GM21515 (cell line): Measurements from ENCODE around the gene CDX1.
A peak's percentile ranks its signal among the peaks of the same experiment; 100 is the strongest.

Experiments used
- ATAC-seq: cut with Tn5 transposase; IDR thresholded peaks from one replicate; pipeline ENCODE4 v1.9.1; 2021; ENCODE audit not compliant: unreplicated experiment

Gene CDX1

DNA sequence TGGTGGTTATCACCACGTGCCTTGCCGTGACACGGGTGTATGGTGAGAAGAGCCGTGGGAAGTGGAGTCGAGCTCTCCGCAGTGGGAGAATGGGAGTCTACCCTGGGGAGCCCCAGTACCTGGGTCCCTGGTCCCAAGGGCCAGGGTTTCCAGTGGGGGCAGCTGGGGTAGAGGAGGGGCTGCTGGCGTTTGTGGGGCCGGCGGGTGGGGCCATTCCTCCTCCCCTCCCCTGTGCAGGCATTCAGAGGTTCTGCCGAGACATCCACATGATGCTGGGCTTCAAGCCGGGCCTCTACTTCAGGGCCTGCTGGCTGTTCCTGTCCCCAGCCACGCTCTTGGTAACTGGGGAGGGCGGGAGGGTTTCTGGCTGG is 38.0 kb downstream of the CDX1 start:
- ATAC-seq = no peak

DNA sequence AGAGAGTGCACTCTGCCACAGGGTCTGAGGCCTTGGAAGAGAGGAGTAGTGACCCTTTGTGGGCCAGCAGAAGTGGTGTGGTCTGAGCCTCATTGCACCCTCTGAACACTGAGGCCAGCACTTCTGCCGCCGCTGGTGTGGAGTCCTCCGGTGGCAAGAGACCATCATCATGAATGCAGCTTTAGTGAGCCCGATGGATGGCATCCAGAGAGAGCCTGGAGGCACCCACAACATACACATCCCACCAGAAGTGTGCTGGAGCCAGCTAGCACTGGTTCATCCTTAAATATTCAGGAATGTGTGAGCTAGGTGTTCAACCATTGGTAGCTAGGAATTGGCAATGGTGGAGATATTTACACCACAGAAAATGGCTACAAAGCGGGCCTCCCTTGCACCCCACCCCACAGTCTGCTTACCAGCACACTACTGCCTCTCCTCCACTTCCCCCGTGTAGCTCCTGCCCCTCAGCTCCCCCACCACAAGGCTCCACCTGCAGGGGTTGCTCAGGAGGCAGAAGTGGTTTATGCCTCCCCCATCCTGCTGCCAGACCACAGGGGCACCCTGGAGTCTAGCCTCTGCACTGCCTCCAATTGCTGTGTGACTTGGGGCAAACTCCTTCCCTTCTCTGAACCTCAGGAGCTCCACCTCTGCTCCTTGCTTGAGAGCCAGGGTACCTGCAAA is 39.7 kb downstream of the CDX1 start:
- no peak for ATAC-seq

DNA sequence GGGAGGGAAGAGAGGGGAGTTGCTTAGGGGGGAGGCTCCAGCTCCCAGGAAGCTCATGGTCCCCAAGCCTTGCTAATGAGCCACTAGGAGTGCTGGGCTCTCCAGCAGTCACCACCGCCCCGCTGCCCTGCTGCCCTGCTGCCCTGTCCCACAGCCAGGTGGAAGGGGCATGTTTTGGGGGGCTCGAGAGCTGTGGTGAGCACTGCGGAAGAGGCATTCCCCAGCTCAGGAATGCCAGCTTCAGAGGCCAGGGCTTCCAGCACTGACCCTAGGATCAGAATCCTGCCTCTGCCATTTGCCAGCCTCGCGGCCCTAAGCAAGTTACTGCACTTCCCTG is 40.2 kb downstream of the CDX1 start:
- no peak for ATAC-seq

DNA sequence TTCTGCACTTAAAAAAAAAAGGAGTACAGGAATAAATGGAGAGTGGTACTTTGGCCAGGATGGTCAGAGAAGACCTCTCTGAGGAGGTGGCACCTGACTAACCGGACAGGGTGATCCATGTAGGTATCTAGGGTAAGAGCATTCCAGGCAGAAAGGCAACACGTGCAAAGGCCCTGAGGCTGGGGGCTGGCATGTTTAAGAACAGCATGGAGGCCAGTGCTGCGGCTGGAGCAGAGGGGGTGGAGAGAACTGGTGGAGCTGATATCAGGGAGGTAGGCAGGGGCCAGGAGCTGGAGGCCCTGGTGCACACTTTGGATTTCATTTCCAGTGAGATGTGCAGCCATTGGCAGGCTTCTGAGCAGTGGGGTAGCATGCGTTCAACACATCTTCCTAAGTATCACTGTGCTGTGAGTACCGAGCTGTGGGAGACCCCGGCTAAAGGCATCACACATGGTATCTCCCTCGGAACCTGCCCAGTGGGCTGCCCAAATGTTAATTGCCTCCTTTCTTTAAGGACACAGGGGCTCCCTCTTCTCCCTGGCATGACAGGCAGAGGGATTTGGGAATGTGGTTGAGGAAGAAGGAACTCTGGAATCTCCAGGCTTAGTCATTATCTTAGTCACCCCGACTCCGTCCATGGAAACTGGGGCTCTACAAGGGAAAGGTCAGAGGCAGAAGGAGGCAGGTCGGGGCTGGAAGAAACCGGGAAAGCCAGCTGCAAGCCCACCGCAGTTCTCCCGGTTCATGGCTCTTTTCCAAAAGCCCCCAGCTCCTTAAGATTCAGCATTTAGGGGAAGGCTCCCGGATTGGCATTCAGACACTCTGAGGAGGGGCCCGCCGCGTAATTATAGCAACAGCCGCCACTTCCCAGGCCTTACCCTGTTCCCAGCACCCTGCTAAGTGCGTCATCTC is 41.9 kb downstream of the CDX1 start:
- no peak for ATAC-seq

DNA sequence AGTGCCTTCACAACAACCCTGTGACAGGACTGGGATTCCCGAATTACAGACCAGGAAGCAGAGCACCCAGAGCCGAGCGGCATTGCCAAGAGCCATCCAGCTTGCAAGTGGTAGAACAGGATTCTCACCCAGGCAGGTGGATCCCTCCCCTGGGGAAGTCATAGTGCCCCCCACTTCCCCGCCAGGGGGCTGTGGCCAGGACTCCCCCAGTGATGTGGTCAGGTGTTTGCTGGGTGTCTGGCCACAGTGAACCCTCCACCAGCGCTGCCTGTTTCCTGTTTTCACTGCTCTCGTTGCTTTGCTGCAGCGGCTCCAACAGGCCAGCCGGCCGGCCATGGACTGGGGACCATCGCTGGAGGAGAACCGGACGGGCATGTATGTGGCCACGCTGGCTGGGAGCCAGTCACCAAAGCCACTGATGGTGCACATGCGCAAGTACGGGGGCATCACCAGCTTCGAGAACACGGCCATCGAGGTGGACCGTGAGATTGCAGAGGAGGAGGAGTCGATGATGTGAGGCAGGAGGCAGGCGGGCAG is 42.6 kb downstream of the CDX1 start:
- no peak for ATAC-seq

DNA sequence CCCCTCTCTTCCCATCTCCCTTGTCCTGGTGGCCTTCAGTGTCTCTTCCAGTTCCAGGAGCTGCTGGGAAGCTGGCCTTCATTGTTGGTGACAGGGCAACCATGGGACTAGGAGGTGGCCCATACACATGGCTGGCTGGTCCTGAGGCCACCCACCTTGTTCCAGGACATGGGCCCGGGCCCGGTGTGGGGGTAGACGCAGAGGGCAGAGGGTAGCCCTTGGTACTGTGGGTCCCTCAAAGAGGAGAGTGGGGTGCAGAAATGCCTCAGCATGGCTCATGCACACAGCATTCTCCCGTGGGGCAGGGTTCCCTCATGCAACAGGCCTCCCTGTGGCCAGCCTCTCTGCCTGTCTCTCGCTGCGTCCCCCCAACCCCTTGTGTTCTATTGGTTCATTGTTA is 44.1 kb downstream of the CDX1 start:
- ATAC-seq = no peak

DNA sequence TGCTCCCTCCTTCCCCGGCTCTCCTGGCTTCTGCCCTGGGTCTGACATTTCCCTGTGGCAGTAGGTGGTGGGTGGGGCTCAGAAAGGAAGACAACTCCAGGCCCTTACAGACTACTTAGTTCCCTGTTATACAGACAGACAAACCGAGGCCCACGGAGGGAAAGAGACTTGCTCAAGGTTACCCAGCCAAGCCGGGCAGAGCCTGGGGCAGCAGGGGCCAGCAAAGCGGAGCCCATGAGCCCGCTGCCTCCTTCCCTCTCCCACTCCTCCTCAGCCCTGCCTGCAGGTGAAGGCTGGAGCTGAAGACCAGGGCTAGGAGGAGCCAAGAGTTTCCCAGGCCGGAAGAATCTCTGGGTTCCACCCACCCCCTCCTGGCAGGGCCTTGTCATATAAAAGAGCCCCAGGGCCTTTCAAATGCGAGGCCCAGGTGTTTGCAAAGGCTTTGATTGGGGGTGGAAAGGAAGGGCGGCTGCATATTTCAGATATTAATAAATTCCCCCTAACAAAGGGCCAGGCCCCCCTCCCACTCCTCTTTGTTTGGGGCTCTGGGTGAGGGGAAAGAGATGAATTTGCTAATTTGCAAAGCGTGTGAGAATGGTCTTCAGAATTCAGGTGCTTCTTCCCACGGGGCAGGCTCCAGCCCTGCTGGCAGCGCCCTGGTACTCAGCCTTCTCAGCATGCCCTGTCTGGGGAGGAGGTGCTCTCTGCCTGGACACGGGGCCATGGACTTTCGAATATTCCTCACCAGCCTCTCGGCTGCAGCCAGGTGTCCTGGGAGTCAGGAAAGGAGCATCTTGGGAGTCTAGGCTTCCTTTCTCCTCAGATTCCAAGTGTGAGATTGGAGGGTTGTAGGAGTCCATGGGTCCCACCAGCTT is 44.8 kb downstream of the CDX1 start:
- ATAC-seq = no peak

DNA sequence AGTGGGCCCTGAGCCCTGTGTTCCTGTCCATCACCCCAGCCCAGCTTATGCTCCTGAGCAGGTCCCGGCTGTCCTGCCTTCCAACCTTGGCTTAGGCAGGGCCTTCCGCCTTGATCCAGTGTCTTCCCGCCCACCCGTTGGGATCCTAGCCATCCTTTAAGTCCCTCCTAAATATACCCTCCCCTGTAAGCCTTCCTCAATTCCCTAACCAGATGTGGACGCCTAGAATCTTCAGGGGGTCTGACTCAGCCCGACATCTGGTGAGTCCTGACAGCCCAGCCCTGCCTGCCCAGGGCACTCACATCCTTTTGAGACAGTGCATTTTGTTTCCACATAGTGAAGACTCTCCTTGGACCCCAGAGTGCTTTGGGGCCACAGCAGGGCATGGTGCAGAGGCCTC is 47.0 kb downstream of the CDX1 start:
- ATAC-seq = no peak

DNA sequence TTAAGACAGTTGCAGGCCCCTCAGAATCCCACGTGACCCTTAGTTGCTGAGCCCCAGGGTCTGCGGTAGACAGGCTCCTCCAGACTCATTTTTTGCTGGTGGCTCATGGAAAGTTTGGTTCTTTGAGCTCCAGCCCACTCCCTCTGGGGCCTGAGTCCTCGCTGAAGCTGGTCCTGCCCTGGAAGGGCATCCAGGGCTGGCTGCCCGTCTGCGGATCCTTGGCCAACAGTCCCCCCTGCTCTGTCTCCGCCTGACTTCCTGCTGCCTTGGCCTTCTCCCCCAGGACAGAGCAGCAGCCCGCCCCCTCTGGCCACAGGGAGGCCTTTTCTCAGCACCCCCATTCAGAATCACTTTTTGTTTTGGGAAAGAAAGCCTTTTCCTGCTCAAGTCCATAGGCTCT is 47.7 kb downstream of the CDX1 start:
- no peak for ATAC-seq

DNA sequence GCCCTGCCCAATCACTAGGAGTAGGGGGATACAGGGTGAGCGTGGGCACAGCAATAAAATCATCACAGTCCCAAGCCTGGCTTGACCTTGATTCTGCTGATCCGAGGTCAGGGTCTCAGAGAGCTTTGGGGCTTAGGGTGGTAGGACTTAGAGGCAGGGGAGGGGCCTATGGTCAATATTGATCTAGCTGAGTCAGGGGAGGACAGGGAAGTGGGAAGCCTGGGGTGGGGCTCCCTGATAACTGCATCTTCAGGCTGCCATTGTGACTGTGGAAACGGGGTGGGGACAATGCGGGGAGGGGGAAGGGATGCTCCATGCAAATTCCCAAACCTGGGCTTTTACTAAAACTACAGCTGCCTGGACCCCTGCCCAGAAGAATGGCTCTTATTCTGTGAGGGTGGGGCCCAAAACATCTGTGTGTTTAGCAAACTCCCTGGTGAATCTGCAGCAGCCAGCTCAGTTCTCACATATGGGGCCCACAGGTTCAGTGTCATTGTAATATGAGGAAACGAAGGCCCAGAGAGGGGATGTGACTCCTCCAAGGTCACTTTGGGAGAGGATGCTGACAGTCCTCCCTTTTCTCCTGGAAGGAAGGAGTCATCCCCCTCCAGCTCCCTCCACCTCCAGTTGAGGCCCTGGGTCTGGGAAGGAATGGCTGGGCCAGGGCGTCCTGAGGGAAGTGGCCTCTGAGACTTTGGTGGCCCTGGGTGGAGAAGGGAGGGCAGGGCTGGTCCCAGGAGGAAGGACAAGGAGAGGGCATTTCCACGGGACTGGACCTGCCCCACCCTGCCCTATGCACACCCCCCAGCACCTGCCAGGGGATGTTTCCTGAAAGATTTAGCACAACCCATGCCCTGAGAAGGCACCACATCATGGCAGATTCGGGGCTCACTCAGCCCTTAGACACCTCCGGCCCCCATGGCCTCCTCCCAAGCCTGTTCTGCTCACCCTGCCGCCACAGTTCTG is 49.7 kb downstream of the CDX1 start:
- ATAC-seq = no peak

DNA sequence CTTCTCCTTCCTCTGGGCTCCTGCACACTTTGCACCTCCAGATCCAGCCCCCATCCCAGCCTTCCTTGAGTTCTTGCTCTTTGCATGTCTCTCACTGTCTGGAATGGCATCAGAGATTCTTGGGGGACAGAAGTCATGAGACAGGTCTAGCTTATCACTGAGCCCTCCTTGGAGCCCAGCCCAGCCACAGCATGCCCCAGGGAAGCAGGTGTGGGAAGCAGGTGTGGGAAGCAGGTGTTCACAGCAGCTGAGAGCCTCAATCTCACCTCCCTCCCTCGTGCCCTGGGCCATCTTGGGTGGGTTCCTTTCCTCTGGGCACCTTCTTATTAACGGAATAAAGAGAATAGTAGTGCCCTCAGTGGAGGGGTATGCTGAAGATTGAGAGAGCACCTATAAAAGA is 50.5 kb downstream of the CDX1 start:
- ATAC-seq = no peak

DNA sequence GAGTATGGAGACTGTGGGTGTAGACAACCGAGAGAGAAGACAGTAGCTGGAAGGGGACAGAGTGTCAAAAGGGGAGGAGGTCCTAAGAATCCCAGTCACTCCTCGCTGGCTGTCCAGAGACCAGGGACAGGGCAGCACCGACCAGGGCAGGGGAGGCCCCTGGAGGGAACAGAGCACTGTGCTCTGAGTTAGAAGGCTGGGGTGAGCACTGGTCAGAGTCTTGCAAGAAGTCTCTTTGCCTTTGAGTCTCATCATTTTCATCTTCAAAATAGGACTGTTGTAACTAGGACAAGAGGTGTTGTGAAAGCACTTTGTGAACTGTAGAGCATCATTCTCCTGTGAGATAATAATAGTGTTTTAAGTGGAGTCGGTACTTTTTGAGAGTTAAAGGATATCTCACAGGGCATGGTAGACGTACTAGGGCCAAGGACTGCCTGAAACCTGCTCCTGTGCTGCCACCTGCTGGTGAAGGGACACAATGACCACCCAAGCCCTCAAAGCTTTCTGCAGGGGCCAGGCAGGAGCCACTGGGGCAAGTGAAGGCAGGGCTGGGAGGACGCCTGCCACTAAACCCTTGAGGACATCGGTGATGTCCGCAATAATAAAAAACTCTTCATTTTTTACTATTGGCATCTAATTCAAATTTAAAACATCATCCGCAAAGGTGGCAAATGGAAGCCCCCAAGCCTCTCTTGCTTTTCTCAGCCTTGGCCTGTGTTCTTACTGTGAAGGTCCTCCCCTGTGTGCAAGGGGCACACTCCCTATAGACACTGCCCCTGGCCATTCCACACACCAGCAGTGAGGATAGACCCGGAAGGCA is 51.5 kb downstream of the CDX1 start:
- ATAC-seq = peak; percentile 91

DNA sequence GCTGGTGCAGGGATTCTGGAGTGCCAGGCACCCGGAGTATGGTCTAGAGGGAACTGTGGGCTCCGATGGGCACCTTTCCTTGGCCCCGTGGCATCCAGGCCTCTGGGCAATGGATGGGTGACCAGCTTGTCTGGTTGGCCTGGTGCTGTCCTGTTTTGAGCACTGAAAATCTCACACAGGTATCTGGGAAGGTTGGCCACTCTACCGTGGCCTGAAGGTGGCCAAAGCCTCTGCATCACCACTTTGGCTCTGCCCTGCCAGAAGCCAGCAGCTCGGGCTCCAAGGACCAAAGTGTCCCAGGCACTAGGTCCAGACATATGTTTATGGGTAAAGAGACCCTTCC is 52.1 kb downstream of the CDX1 start:
- ATAC-seq = no peak

DNA sequence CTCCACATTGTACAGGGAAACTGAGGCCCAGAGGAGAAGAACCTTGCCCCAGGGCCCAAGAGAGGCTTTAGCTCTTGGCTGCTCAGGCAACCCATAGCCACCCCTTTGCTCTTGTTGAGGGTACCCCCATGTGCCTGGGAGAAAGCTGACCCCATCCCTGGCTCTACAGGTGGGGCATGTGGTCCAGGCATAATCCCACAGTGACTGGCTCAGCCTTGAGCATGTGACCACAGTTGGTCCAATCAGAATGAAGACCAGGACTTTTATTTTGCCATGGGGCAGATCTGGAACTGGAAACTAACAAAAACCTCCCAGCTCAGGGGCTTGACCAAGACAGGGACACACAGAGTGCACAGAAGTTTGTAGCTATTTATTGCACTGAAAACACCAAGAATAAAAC is 52.6 kb downstream of the CDX1 start:
- no peak for ATAC-seq

DNA sequence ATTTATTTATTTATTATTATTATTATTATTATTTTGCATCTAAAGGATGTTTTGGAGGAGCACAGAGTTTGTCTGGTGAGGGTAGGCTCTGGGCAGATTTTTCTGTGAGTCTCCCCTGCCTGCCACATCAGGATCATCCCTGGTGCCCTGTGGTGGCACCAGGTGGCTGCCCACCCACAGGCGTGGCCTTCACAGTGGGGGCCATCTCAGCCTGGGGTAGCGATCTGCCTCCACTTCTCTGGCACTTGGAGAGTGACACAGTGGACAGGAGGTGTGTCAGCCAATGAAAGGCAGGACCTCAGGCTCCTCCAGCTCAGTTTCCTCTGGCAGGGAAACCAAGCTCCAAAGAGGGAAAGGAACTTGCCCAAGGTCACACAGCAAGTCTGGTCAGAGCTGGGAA is 53.3 kb downstream of the CDX1 start:
- ATAC-seq = no peak

DNA sequence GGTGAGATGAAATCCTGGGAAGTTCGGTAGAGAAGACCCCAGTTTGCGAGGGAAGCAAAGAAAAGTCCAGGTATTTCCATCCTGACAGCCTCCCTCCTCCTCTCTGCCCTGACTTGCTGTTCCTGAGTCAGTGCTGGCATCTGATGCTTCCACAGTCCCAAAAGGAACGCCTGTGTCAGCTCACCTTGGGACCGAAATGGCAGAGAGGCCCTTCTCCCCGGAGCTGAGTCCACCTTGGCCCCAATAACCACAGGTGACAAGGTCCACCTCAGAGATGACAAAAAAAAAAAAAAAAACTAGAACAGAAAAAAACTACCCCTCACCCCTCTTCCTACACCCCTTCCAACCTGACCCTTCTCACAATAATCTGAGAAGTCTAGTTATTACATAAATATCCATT is 54.9 kb downstream of the CDX1 start:
- ATAC-seq = no peak

DNA sequence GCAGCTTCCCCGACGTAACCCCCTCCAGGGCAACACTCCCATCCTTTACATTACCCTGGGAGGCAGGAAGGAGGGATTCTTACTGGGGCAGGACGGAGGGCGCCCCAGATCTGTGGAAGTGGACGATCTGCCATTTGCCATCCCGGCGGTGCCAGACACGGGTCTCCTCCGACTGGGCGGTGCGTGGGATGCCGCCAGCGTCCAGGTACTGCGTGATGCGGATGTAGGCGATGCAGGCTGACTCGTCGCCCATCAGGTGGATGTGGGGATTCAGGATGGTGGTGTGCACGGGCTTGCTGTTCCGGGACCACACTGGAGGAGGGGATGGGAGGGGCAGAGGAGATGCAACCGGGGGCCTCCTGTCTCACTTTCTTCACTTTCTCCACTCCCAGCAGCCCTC is 56.3 kb downstream of the CDX1 start:
- ATAC-seq = no peak

DNA sequence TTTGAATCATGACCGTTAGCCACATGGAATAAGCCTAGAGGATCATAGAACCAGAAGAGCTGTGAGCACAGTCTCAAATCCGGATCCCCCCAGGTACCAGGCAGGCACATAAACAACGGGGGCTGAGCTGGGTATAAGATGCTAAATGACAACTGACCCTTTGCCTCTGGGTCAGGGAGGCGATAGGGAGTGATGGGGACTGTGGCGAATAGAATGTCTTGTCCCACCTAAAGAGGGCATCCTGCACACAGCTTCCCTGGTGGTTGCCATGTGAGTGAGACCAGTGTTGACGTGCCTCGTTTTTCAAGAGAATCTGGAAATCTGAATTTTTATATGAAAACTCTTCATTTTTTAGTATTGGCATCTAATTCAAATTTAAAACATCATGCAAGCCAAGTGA is 56.9 kb downstream of the CDX1 start:
- ATAC-seq = no peak

DNA sequence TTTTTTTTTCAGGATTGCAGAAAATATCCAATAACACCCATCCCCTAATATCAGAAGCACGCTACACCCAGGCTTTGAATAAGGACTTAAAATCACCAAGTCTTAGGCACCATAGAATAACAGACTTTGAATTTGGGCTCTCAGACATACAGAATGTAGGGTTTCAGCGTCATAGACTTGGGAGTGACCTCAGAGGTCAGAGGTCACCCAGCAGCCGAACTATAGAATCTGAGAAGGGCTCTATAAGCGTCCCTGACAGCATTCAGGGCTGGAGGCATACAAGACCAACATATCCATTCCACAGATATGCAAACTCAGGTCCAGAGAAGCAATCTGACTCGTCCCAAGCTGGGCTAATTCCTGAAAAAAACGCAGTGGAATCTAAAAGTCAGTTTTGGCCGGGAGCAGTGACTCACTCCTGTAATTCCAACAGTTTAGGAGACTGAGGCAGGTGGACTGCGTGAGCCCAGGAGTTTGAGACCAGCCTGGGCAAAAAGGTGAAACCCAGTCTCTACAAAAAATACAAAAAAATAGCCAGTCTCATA is 58.0 kb downstream of the CDX1 start:
- ATAC-seq = no peak
